HepG2 (cell line): ENCODE data around the gene RFTN1. TPM values are rescaled to one million over a fixed set of nuclear protein-coding genes. Genes with fewer than 3 reads are reported as not detected.

Experiments
- ATAC-seq: fragments of 200-7000 bp; cut with Tn5 transposase; 3 replicates; pipeline ENCODE4 v1.9.1; 2020; ENCODE audit warnings: mild to moderate bottlenecking, moderate library complexity
- BruUV-seq: library from RNA; stranded (reverse); fragments of 400-500 nt; replicated peaks from 2 replicates; lab custom pipeline; 2021; lab: Mats Ljungman, UMichigan
- CTCF ChIA-PET: fragments of 300-600 bp; formaldehyde crosslinking; extraction: SDS; loops from one replicate; lab custom pipeline; 2021; ENCODE audit warnings: low total read pairs, inconsistent platforms, low intra/inter-chr PET ratio; lab: Yijun Ruan, JAX
- POLR2A ChIA-PET: fragments of 350-600 bp; sonication (Branson Sonifier 250); formaldehyde crosslinking; loops from one replicate; lab custom pipeline; 2020; ENCODE audit warnings: antibody characterized with exemption, inconsistent platforms; lab: Yijun Ruan, JAX
- DNase-seq: peaks from one replicate; pipeline ENCODE4 v3.0.0-alpha.2; 2015; ENCODE audit warnings: low spot score
- FAIRE-seq: peaks from 3 replicates; lab custom pipeline; 2011; peaks lifted over from hg19 to GRCh38; lab: Jason Lieb, UNC
- H2AFZ ChIP-seq: one replicate; pipeline ENCODE4 v1.6.1; 2011; ENCODE audit warnings: low read length, inconsistent platforms
- H3K27ac ChIP-seq: fragments of 300-600 bp; 3 replicates; pipeline ENCODE4 v1.8.0; 2011; ENCODE audit warnings: mixed run types, mild to moderate bottlenecking, mixed read lengths, low read length, inconsistent platforms; ENCODE audit not compliant: insufficient read depth; ENCODE audit errors: extremely low read length
- H3K27me3 ChIP-seq, 2 experiments: fragments of 200-600 bp in 1 of 2; 2 replicates in 1 of 2; 3 replicates in 1 of 2; pipeline versions ENCODE4 v1.6.0 to v1.8.0; 2011; ENCODE audit warnings: low read length in 2 of 2, mild to moderate bottlenecking in 2 of 2, moderate library complexity in 2 of 2, inconsistent platforms in 1 of 2; ENCODE audit not compliant: insufficient read depth in 2 of 2, control insufficient read depth in 1 of 2
- H3K36me3 ChIP-seq, 2 experiments: fragments of 200-600 bp in 1 of 2; replicated peaks in 1 of 2; 2 replicates in 1 of 2; 3 replicates in 1 of 2; pipeline versions ENCODE4 v1.5.1 to v1.8.0; 2011; ENCODE audit warnings: low read length in 2 of 2, inconsistent platforms in 1 of 2; ENCODE audit not compliant: insufficient read depth in 2 of 2, control insufficient read depth in 1 of 2
- H3K4me1 ChIP-seq: 2 replicates; pipeline ENCODE4 v1.5.1; 2012; ENCODE audit warnings: low read length, inconsistent platforms; ENCODE audit not compliant: insufficient read depth
- H3K4me2 ChIP-seq: 2 replicates; pipeline ENCODE4 v1.6.0; 2011; ENCODE audit warnings: low read depth, low read length, inconsistent platforms
- H3K4me3 ChIP-seq, 3 experiments: fragments of 200-600 bp in 1 of 3; sonication (generic), shearing (Covaris generic) in 1 of 3; replicated peaks in 1 of 3; 2 replicates each; pipeline ENCODE4 v1.5.1; 2011 to 2016; ENCODE audit warnings: low read length in 3 of 3, inconsistent platforms in 2 of 3, low read depth in 2 of 3, mild to moderate bottlenecking in 2 of 3, control low read depth in 1 of 3, mixed read lengths in 1 of 3; ENCODE audit not compliant: insufficient read depth in 1 of 3
- H3K79me2 ChIP-seq: one replicate; pipeline ENCODE4 v1.6.1; 2011; ENCODE audit warnings: low read length, inconsistent platforms; ENCODE audit not compliant: insufficient read depth
- H3K9ac ChIP-seq: 2 replicates; pipeline ENCODE4 v1.6.0; 2011; ENCODE audit warnings: mild to moderate bottlenecking, low read depth, low read length, inconsistent platforms; ENCODE audit not compliant: insufficient read depth
- H3K9me3 ChIP-seq: 2 replicates; pipeline ENCODE4 v1.5.1; 2012; ENCODE audit warnings: mild to moderate bottlenecking, low read length
- H4K20me1 ChIP-seq: 2 replicates; pipeline ENCODE4 v1.6.0; 2011; ENCODE audit warnings: inconsistent platforms, mild to moderate bottlenecking, low read length, moderate library complexity; ENCODE audit not compliant: insufficient read depth
- ASH2L ChIP-seq: fragments of 300-600, 200-600 bp; sonication (generic); IDR thresholded peaks from 2 replicates; pipeline ENCODE4 v1.7.0; 2017; ENCODE audit warnings: low read depth, mild to moderate bottlenecking, moderate library complexity, mixed read lengths, low read length; ENCODE audit not compliant: insufficient read length
- GFI1 ChIP-seq: sonication (generic); formaldehyde crosslinking; IDR thresholded peaks from 2 replicates; pipeline ENCODE4 v1.5.0; 2020; ENCODE audit warnings: missing genetic modification reagents, mild to moderate bottlenecking, borderline replicate concordance
- GLMP ChIP-seq: sonication (generic); formaldehyde crosslinking; IDR thresholded peaks from 2 replicates; pipeline ENCODE4 v1.9.0; 2021; ENCODE audit warnings: missing genetic modification reagents, mild to moderate bottlenecking, borderline replicate concordance
- MXD4 ChIP-seq: IDR thresholded peaks from 2 replicates; pipeline ENCODE4 v1.6.1; 2016; ENCODE audit warnings: mild to moderate bottlenecking, missing biosample characterization, missing genetic modification reagents
- REL ChIP-seq: sonication (generic); formaldehyde crosslinking; conservative IDR thresholded peaks from 2 replicates; pipeline ENCODE4 v1.8.0; 2022; ENCODE audit warnings: mild to moderate bottlenecking, missing genetic modification reagents, moderate library complexity
- U2AF1 ChIP-seq: fragments of 200-400 bp; formaldehyde crosslinking; optimal IDR thresholded peaks from 2 replicates; pipeline ENCODE3; 2017; ENCODE audit warnings: mild to moderate bottlenecking, low read depth, low read length
- ZBTB2 ChIP-seq: sonication (generic); formaldehyde crosslinking; IDR thresholded peaks from 2 replicates; pipeline ENCODE4 v1.8.0; 2022; ENCODE audit warnings: low read depth, missing genetic modification reagents
- ZFYVE20 ChIP-seq: sonication (generic); formaldehyde crosslinking; IDR thresholded peaks from 2 replicates; pipeline ENCODE4 v1.8.0; 2023; ENCODE audit warnings: low read depth, mild to moderate bottlenecking, moderate library complexity, missing genetic modification reagents, borderline replicate concordance
- ZNF224 ChIP-seq: sonication (generic); formaldehyde crosslinking; IDR thresholded peaks from 2 replicates; pipeline ENCODE4 v1.5.0; 2020; ENCODE audit warnings: mild to moderate bottlenecking, missing genetic modification reagents
- ZNF350 ChIP-seq: sonication (generic); formaldehyde crosslinking; IDR thresholded peaks from 2 replicates; pipeline ENCODE4 v1.4.0; 2020; ENCODE audit warnings: mild to moderate bottlenecking, low read depth, missing genetic modification reagents, borderline replicate concordance
- ZNF670 ChIP-seq: sonication (generic); formaldehyde crosslinking; IDR thresholded peaks from 2 replicates; pipeline ENCODE4 v1.8.0; 2022; ENCODE audit warnings: mild to moderate bottlenecking, missing genetic modification reagents, borderline replicate concordance
- ZNF782 ChIP-seq: sonication (generic); formaldehyde crosslinking; IDR thresholded peaks from 2 replicates; pipeline ENCODE4 v1.4.0; 2020; ENCODE audit warnings: missing genetic modification reagents, mild to moderate bottlenecking, borderline replicate concordance
- WGBS: methylation state at CpG from one replicate; pipeline ENCODE4 v1.1.6; 2017; ENCODE audit warnings: low lambda C conversion rate; 5-methylcytosine and 5-hydroxymethylcytosine counted together
- in situ Hi-C: cut with HindIII; loops from 2 replicates; pipeline ENCODE4 v1.10.0; 2017; ENCODE audit warnings: low pct_unique_long_range_greater_than_20kb; ENCODE audit not compliant: extremely low pct_ligation_motif_present
- intact Hi-C: fragments of 100-400 bp; cut with micrococcal nuclease; formaldehyde crosslinking; loops from one replicate; pipeline ENCODE4 v1.10.0; 2022; ENCODE audit not compliant: unreplicated experiment
- polyA plus RNA-seq, 8 experiments: library from polyadenylated mRNA; depleted of rRNA in 3 of 8; stranded (reverse) in 7 of 8; unstranded in 1 of 8; fragments of >200 nt; fragmentation: Illumina TruSeq in 4 of 8; extraction: Trizol in 4 of 8; gene quantifications; 2 replicates each; pipeline versions ENCODE4 v1.2.1 to v1.2.3, GENCODE V29; 2011 to 2016; ENCODE audit warnings: low read depth in 4 of 8, missing spikeins in 1 of 8, mixed read lengths in 1 of 8; ENCODE audit not compliant: insufficient read depth in 1 of 8
- total RNA-seq, 5 experiments: library from RNA; depleted of rRNA; stranded (reverse); fragments of >200 nt; fragmentation: Illumina TruSeq; extraction: Trizol; gene quantifications; 2 replicates each; pipeline ENCODE4 v1.2.3, GENCODE V29; 2016; ENCODE audit warnings: low read depth in 1 of 5
- TF ChIP-seq, protein P1 (sequence below): sonication (generic); formaldehyde crosslinking; IDR thresholded peaks from 2 replicates; pipeline ENCODE4 v1.4.0; 2020; ENCODE audit warnings: mild to moderate bottlenecking, missing genetic modification reagents
- TF ChIP-seq, protein P2 (sequence below): sonication (generic); formaldehyde crosslinking; conservative IDR thresholded peaks from 2 replicates; pipeline ENCODE4 v1.4.0; 2020; ENCODE audit warnings: missing genetic modification reagents
- TF ChIP-seq, protein P3 (sequence below): sonication (generic); formaldehyde crosslinking; IDR thresholded peaks from 2 replicates; pipeline ENCODE4 v1.5.1; 2020; ENCODE audit warnings: mild to moderate bottlenecking, missing genetic modification reagents, moderate library complexity

The RFTN1 gene
- total and polyA plus RNA-seq, 2 of the 13 experiments (the other 11 are each of a cell fraction or from before 2014, with no cell fraction given) = not detected

DNA sequence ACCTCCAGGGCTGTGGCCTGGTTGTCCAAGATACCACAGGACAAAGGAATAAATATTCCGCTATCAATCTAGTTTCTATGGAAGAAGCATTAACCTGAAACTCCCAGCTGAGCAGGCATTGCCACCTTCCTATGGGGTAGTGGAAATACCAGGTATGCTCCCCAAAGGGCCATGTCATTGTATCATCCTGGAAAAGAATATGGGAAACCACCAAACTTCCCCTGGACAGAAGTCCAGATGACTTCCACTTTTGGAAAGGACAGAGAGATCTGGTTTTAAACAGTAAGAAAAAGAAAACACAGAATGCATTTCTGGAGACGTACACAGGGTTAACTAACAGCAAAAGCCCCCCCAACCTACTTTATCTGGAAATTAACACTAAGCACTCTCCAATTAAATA is 100.2 kb downstream of the RFTN1 start (continued):
- TF ChIP-seq, protein P1, sequence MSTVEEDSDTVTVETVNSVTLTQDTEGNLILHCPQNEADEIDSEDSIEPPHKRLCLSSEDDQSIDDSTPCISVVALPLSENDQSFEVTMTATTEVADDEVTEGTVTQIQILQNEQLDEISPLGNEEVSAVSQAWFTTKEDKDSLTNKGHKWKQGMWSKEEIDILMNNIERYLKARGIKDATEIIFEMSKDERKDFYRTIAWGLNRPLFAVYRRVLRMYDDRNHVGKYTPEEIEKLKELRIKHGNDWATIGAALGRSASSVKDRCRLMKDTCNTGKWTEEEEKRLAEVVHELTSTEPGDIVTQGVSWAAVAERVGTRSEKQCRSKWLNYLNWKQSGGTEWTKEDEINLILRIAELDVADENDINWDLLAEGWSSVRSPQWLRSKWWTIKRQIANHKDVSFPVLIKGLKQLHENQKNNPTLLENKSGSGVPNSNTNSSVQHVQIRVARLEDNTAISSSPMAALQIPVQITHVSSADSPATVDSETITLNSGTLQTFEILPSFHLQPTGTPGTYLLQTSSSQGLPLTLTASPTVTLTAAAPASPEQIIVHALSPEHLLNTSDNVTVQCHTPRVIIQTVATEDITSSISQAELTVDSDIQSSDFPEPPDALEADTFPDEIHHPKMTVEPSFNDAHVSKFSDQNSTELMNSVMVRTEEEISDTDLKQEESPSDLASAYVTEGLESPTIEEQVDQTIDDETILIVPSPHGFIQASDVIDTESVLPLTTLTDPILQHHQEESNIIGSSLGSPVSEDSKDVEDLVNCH (CRISPR knock-in tag) = no peak
- TF ChIP-seq GFI1 (CRISPR knock-in tag) (no peak), ZNF350 (CRISPR knock-in tag) (no peak), MXD4 (CRISPR knock-in tag) (no peak), ZNF670 (CRISPR knock-in tag) (no peak), ZBTB2 (no peak)

DNA sequence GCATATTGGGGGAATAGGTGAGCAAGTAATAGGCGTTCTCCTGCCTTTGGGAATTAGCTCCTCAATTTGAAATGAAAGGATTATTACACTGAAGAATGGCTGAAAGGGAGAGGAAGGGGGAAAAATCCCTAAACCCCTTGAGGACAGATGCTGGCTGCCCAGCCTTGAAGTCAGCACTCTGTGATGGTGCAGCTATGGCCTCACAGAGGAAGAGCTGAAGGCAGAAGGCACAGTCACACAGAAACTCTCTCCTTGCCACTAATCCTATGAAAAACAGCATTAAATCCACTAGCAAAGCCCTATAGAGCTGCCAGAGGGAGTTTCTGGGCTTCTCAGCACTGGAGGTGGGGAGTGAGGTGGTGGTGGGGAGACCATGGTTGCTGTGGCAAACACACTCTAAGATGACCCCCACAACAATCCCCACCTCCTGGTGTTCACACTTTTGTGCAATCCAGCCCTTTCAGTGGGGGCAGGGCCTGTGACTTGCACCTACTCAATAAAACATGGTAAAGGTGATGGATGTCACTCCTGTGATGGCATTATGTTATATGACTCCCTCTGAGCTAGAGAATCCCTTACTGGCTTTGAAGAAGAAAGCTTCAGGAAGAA is 101.2 kb downstream of the RFTN1 start:
- no peaks in the 10 kb centered on the region for H3K79me2 ChIP-seq
- H3K4me2 ChIP-seq = no peak overlapping the region
- peaks cover 0 to 21% of the 10 kb centered on the region in 2 experiments; a peak in 2 of 5 replicates for H3K27me3 ChIP-seq
- DNase-seq = no peak
- ATAC-seq = no peak
- intact Hi-C loops (no loop called here), in situ Hi-C loops (no loop called here)
- no peaks in the 10 kb centered on the region for H4K20me1 ChIP-seq
- no TSS peak for BruUV-seq
- CTCF ChIA-PET = no interaction called here
- no peaks in the 10 kb centered on the region for H3K36me3 ChIP-seq
- WGBS = 0% methylated on average over 1 of the region's 1 CpG
- H3K4me3 ChIP-seq = no peak overlapping the region
- FAIRE-seq = no peak
- no peak overlapping the region for H3K27ac ChIP-seq
- POLR2A ChIA-PET = no interaction called here
- no peak overlapping the region for H2AFZ ChIP-seq
- no peaks in the 10 kb centered on the region for H3K4me1 ChIP-seq
- no peaks in the 10 kb centered on the region for H3K9me3 ChIP-seq
- no peak overlapping the region for H3K9ac ChIP-seq
- TF ChIP-seq GLMP (no peak), U2AF1 (no peak), ASH2L (no peak), ZNF224 (CRISPR knock-in tag) (no peak), REL (CRISPR knock-in tag) (no peak), ZNF782 (no peak), ZFYVE20 (CRISPR knock-in tag) (no peak)
- TF ChIP-seq, protein P2, sequence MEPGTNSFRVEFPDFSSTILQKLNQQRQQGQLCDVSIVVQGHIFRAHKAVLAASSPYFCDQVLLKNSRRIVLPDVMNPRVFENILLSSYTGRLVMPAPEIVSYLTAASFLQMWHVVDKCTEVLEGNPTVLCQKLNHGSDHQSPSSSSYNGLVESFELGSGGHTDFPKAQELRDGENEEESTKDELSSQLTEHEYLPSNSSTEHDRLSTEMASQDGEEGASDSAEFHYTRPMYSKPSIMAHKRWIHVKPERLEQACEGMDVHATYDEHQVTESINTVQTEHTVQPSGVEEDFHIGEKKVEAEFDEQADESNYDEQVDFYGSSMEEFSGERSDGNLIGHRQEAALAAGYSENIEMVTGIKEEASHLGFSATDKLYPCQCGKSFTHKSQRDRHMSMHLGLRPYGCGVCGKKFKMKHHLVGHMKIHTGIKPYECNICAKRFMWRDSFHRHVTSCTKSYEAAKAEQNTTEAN (CRISPR knock-in tag) = no peak
- TF ChIP-seq, protein P3, sequence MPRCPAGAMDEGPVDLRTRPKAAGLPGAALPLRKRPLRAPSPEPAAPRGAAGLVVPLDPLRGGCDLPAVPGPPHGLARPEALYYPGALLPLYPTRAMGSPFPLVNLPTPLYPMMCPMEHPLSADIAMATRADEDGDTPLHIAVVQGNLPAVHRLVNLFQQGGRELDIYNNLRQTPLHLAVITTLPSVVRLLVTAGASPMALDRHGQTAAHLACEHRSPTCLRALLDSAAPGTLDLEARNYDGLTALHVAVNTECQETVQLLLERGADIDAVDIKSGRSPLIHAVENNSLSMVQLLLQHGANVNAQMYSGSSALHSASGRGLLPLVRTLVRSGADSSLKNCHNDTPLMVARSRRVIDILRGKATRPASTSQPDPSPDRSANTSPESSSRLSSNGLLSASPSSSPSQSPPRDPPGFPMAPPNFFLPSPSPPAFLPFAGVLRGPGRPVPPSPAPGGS = no peak
